ENCODE results near the gene FYN.

Gene FYN

DNA sequence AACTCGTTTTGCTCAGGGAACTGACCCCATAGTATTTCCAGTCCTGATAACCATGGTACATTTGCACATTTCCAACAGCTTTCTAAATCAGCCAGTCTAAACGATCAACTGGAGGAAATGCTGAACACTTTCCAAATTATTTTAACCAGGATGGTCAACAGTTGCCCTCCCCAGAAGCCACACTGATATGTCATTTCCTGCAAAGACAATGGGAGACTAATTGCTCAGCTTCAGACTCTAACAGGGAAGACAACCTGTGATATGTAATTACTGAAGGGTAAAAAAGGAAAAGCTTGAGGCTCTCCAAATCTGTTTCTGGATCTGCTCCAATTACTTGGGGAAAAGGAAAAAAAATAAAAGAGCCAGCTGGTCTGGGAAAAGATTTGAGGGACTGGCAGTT, 88.8 kb downstream of the FYN start:
- DNase-seq, result no peak

DNA sequence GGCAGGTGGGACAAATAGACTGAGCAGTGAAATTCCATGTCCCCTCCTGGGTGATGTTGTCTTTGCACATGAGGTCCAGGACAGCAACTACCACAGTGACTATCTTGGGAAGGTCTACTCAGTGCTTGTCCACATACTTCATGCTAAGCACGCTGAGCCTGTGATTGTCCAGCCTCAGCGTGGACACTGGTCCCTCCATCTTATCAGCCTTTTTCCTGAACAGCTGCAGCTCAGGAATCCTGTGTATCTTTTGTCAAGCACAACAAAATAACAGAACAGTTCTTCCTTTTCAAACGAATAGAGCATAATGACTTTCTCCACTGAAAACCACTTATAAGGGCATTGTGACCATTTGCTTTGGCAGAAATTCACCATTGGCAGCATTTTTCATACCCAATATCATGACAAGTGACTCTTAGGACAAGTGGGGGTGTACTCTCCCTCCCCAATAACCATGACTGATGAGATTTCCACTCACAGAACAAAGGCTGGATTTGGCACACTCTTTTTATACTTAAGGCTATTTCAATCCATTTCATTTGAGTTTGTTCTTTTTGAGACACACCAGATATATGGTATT, 90.3 kb downstream of the FYN start:
- DNase-seq, result no peak

DNA sequence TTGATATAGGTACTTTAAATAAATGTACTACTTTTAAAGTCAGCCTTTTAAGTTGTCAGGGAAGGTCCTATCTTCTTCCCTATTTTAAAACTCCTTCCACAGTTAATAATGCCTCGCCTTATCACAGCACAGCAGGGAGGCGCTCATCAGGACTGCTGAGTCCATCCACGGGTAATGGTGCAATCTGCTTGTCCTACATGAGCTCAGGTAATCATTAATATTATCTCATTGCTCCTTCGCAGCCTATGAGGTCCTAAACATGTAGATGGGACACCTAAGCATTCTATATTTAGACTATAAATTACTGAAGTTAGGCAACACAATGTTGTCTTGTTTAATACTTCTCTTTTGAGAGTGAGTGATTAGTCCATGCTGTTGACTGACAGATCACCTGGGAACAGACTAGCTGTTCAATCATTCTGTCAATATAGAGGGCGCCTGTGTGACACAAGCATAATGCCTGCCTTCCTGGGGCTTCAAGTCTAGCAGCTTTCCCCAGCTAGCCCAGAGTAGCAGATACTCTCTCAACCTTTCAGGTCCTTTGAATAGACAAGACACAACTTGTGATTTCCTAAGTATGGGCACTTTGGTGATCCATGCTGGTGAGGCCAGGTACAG, 91.0 kb downstream of the FYN start:
- no peak for DNase-seq

GRCh38 chr6:111781041-111781708, 92.1 kb downstream of the FYN start:
- no peak for DNase-seq

DNA sequence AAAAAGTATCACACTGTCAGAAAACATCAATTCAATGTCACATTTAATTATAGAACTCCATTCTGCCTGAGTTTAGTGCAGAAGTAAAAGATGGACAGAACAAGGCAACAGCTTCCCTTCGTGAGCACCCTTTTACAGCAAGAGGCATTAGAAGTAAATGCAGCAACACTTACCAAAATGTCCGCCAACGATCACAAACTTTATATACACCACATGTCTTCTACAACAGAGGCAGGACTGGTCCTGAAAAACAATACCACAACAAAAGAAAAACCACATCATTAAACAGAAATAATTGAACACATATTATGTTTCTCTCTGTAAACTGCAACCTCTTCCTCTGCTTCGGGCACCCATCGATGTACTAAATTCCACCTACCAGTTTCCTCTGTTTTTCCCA, 92.9 kb downstream of the FYN start:
- DNase-seq, result no peak

- no peak for DNase-seq
These were observed 93.6 kb downstream of the FYN start for GRCh38 chr6:111779660-111780059.

DNA sequence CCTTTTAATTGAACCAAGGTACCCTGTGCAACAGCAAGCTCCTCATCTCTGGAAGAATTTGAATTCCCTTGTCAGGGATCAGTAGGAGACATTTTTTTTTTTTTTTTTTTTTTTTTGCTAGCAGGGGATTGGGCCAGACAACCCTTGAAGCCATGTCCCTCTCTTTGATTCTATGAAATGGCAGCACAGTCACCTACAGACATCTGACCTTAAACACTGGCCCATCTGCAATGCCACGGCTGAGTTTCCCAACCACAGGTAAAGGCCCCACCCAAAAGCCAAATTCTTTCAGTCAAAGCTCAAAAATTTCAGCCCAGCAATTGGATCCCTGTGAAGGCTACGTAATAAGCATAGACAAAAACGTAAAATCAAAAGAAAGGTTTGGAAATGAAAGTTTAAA, 94.2 kb downstream of the FYN start:
- no peak for DNase-seq

DNA sequence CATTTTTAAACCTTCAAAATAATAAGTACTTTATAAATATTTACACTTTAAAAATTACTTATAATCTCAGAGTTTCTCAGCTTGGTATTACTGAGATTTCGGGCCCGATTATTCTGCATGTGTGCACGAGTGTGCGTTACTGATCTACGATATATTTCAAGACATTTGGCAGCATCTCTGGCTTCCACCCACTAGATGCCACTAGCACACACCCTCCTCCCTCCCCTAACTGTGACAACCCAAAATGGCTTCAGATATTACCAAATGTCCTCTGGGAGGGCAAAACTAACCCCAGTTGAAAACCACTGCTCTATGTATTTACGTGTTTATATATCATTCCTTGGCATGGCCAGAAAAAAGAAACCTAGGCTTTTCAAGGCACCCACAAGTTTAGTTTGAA, 95.9 kb downstream of the FYN start:
- DNase-seq, result no peak

- no peak for DNase-seq
These were observed 96.7 kb downstream of the FYN start for GRCh38 chr6:111776236-111777221.

GRCh38 chr6:111775145-111775922, 97.9 kb downstream of the FYN start:
- no peak for DNase-seq

DNA sequence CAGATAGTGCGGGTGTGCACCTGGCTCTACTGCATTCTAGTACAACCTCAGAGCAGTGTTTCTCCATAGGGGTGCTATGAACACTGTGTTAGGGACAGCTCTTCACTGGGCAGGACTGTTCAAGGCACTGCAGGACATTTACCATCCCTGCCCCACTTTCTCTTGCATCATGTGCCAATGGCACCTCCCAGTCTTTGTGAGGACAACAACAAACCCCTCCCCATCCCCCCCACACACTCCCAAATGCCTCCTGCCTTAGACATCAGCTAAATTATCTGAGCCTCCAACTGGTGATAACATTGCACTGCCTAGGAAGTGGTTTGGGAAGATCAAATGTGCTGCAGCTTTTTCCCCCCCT, 98.9 kb downstream of the FYN start:
- no peak for DNase-seq

DNA sequence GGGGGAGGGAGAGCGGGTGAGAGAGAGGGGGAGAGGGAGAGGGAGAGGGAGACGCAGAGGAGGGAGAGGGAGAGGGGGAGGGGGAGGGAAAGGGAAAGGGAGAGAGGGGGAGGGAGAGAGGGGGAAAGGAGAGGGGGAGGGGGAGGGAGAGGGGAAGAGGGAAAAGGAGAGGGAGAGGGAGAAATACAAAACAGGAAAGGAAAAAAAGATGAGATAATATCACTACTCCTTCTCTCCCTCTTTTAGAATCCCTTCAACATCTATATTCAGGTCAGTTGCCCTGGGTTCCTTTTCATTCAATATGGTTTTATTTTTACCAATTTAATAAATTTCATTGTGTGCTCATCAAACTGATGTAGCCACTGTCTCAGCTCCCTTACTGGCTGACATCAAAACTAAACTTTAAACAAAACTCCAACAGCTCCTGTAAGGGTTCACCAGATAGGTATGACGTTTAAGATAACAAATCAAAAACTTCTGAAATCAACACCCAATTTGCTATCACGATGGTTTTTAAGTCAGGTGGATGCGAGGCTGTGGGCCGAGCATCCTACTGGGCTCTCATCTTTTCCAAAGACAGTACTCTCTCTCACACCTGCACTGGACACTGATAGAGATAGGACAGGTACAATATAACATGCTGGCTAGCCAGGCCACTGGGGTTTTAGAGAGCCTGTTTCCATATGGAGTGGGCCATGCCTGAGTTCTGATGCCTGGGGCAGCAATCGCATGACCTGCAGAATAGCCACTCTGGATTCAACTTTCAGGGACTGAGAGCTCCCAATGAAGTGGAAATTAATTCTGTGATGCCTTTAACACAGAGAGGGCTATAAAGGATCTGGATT, 99.5 kb downstream of the FYN start:
- DNase-seq, result no peak

GRCh38 chr6:111772381-111772780, 100.9 kb downstream of the FYN start:
- DNase-seq, result no peak

DNA sequence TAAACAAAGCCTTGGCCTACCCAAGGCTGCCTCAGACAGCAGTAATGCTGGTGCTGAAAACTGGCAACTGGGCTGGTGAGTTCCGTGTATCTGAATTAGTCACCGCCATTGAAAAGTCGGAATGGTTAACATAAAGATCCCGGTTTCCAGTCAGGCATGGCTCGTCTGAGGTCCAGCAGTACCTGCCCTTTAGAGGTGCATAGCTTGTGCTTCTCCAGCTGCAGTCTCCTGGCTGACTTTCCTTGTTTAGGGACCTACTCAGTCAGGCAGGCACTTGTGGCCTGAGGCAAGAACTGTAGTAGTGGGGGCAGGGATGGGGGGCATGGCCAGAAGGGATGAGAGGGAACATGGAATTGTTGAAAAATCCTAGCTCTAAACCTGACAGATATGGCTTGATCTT, 101.6 kb downstream of the FYN start:
- no peak for DNase-seq

DNA sequence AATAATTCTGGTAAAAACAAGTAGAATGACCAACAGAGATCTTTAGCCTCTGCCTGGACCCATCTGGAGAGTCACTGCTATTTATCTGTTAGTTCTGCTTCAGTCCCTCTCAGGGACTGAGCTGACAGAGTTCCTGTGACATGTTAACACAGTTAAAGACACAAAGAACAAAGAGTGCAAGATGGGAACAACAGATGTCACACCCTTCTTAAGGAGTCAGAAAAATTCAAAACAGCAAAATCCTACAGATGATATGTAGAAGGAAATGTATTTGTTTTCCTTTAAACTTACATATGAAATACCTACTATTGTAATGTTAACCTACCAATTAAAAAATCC, 102.2 kb downstream of the FYN start:
- DNase-seq, result no peak

- no peak for DNase-seq
These were observed 102.8 kb downstream of the FYN start for GRCh38 chr6:111770263-111771093.

GRCh38 chr6:111769365-111770152, 103.7 kb downstream of the FYN start:
- DNase-seq, result no peak

GRCh38 chr6:111768431-111768770, 104.9 kb downstream of the FYN start:
- DNase-seq, result no peak

DNA sequence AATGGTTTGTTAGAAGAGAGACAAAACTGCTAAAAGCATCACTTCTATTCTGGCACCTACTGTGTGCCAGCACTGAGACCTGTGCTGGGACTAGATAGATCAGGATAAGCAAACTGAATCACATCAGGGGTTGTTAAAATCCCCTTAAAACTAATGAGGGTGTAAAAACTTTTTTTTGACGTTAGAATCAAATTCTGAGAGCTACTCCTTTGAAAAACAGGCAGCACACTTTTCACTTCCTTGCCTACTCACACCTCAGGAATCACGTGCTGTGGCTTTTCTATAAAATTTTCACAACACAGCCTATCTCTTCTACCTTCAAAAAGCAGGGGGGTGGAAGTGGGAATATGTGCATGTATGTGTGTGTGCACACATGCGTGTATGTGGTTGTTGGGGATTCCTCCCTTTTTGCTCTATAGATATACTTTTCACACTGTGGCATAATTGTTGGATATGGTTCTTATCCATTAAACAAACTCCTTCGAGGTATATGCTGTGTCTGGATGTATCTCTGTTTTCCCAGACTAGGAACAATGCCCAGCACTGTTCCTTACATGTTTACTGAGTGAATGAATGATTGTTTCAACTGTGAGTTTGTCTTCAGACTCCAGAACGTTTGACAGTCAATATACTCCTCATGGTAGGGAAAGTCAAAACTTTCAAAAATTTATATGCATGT, 105.4 kb downstream of the FYN start:
- DNase-seq, result no peak

All from cortex of kidney (tissue), 1 donor.